SKM-1 treated with dmso at 0.1 percent for 144 hours (cell line): Measurements from ENCODE around the gene MAPK8.
"Not testable (repeated sequence)": the region's sequence is repeated elsewhere in the genome, so short reads cannot be mapped to it uniquely, and the experiment has no call there.

ENCODE experiments used
- DNase-seq: peaks from one replicate; lab custom pipeline; 2025; ENCODE audit not compliant: unreplicated experiment; lab: John Stamatoyannopoulos, UW

Gene MAPK8

GRCh38 chr10:48414778-48415177, 108.3 kb downstream of the MAPK8 start:
- no peak for DNase-seq

GRCh38 chr10:48416584-48417232, 110.2 kb downstream of the MAPK8 start:
- no peak for DNase-seq

- no peak for DNase-seq
These were observed 110.9 kb downstream of the MAPK8 start for GRCh38 chr10:48417374-48417773.

GRCh38 chr10:48418189-48418788, 111.8 kb downstream of the MAPK8 start:
- no peak for DNase-seq

GRCh38 chr10:48419714-48420113, 113.2 kb downstream of the MAPK8 start:
- no peak for DNase-seq

- DNase-seq: not testable (repeated sequence)
These were observed 115.4 kb downstream of the MAPK8 start for GRCh38 chr10:48421862-48422261.

GRCh38 chr10:48423884-48424283, 117.4 kb downstream of the MAPK8 start:
- DNase-seq: no peak

GRCh38 chr10:48428896-48429295, 122.4 kb downstream of the MAPK8 start:
- DNase-seq: no peak

- DNase-seq: no peak
These were observed 122.8 kb downstream of the MAPK8 start for GRCh38 chr10:48429309-48429708.

GRCh38 chr10:48430402-48430993, 124.0 kb downstream of the MAPK8 start:
- DNase-seq: no peak

GRCh38 chr10:48431871-48432270, 125.4 kb downstream of the MAPK8 start:
- no peak for DNase-seq

- no peak for DNase-seq
These were observed 131.1 kb downstream of the MAPK8 start for GRCh38 chr10:48437546-48437945.

GRCh38 chr10:48439031-48439430, 132.6 kb downstream of the MAPK8 start:
- no peak for DNase-seq

GRCh38 chr10:48439581-48440041, 133.1 kb downstream of the MAPK8 start:
- DNase-seq: no peak

- no peak for DNase-seq
These were observed 134.3 kb downstream of the MAPK8 start for GRCh38 chr10:48440771-48441170.

GRCh38 chr10:48442090-48442808, 135.8 kb downstream of the MAPK8 start:
- no peak for DNase-seq

GRCh38 chr10:48442809-48443177, 136.3 kb downstream of the MAPK8 start:
- no peak for DNase-seq

GRCh38 chr10:48444266-48444665, 137.8 kb downstream of the MAPK8 start:
- no peak for DNase-seq

GRCh38 chr10:48444861-48445841, 138.7 kb downstream of the MAPK8 start:
- DNase-seq: no peak

GRCh38 chr10:48445932-48446331, 139.5 kb downstream of the MAPK8 start:
- DNase-seq: no peak

- DNase-seq: no peak
These were observed 140.3 kb downstream of the MAPK8 start for GRCh38 chr10:48446785-48447184.
